ENCODE measurements around the gene KSR1. TPM values are rescaled to one million over a fixed set of nuclear protein-coding genes. Genes with fewer than 3 reads are reported as not detected.

KSR1 gene
- total RNA-seq, 1 experiment from 2014 or later, result 19.1 TPM

DNA sequence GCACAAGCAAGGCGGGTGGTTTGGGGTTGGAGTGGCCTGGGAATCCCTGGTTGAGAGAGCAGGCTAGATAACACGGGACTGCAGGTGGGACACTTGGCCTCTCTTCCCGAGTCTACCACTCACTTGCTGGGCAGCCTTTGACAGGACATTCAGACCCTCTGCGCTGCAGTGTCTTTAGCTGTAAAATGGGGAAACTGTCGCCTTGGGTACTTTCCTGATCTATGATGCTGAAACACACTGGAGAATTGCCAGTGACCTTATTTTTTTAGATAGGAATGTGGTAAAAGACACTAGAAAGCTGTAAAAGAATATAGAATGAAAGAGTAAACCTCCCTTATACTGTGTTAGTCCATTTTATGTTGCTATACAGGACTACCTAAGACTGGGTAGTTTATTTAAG, 30.5 kb downstream of the KSR1 start:
- Histone ChIP-seq H3K27ac (no peak overlapping the region), H3F3A (ENCODE audit: insufficient read depth, low read depth) (0 out of 2 replicates have a peak, but pooled peaks cover 3% of the 10 kb centered on the region), H3K4me3 (no peak overlapping the region), H3K36me3 (ENCODE audit: low read depth) (no peaks in the 10 kb centered on the region), H3K79me2 (ENCODE audit: low read depth) (no peaks in the 10 kb centered on the region), H3K4me2 (no peak overlapping the region), H3K9me3 (ENCODE audit: insufficient read depth, low read depth) (no peaks in the 10 kb centered on the region), H2AFZ (no peak overlapping the region), H3K27me3 (ENCODE audit: insufficient read depth, low read depth) (no peaks in the 10 kb centered on the region), H3K4me1 (replicated peaks; ENCODE audit: insufficient read depth) (peaks cover 9% of the 10 kb centered on the region; the same call in 1 of the 2 replicates), H4K20me1 (ENCODE audit: insufficient read depth) (no peaks in the 10 kb centered on the region), H3K9me2 (ENCODE audit: insufficient read depth) (no peaks in the 10 kb centered on the region)
- BruUV-seq (replicated peaks), result no TSS peak
- no peak for TF ChIP-seq EZH2 (IDR thresholded peaks at IDR 0.05; ENCODE audit: low read depth)
- TF ChIP-seq, protein P1, sequence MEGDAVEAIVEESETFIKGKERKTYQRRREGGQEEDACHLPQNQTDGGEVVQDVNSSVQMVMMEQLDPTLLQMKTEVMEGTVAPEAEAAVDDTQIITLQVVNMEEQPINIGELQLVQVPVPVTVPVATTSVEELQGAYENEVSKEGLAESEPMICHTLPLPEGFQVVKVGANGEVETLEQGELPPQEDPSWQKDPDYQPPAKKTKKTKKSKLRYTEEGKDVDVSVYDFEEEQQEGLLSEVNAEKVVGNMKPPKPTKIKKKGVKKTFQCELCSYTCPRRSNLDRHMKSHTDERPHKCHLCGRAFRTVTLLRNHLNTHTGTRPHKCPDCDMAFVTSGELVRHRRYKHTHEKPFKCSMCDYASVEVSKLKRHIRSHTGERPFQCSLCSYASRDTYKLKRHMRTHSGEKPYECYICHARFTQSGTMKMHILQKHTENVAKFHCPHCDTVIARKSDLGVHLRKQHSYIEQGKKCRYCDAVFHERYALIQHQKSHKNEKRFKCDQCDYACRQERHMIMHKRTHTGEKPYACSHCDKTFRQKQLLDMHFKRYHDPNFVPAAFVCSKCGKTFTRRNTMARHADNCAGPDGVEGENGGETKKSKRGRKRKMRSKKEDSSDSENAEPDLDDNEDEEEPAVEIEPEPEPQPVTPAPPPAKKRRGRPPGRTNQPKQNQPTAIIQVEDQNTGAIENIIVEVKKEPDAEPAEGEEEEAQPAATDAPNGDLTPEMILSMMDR (conservative IDR thresholded peaks at IDR 0.05), result no peak
- DNase-seq, result no peak
- POLR2A ChIA-PET (ENCODE audit: unreplicated experiment), result no interaction called here
- CTCF ChIA-PET, result no interaction called here
- intact Hi-C loops (cut with micrococcal nuclease; ENCODE audit: unreplicated experiment), result no loop called here

DNA sequence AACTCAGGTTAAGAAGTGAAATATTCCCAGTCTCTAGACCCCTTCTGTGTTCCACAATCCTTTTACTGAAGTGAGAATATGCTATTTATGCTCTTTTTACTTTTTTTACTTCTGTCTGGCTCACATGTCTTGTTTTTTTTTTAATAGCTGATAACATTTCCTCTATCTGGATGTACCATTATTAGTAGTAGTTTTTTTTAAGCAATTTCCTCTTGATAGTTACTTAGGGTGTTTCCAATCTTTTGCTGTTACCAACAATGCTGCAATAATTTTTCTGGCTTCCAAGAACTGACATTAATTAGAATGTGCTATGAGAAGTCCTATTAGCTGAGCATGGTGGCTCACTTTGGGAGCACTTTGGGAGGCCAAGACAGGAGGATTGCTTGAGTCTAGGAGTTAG, 32.0 kb downstream of the KSR1 start:
- peaks cover 9% of the 10 kb centered on the region; the same call in 1 of the 2 replicates for H3K4me1 ChIP-seq (replicated peaks; ENCODE audit: insufficient read depth)
- DNase-seq, result no peak
- intact Hi-C loops (cut with micrococcal nuclease; ENCODE audit: unreplicated experiment), result no loop called here
- no peaks in the 10 kb centered on the region for H3K9me2 ChIP-seq (ENCODE audit: insufficient read depth)
- POLR2A ChIA-PET (ENCODE audit: unreplicated experiment), result no interaction called here
- TF ChIP-seq, protein P1 (conservative IDR thresholded peaks at IDR 0.05), result no peak
- TF ChIP-seq EZH2 (IDR thresholded peaks at IDR 0.05; ENCODE audit: low read depth), result no peak
- H3K9me3 ChIP-seq (ENCODE audit: insufficient read depth, low read depth), result no peaks in the 10 kb centered on the region
- H3K79me2 ChIP-seq (ENCODE audit: low read depth), result no peaks in the 10 kb centered on the region
- BruUV-seq (replicated peaks), result no TSS peak
- H3K36me3 ChIP-seq (ENCODE audit: low read depth), result no peaks in the 10 kb centered on the region
- H3K27ac ChIP-seq, result no peak overlapping the region
- CTCF ChIA-PET, result no interaction called here
- H3F3A ChIP-seq (ENCODE audit: insufficient read depth, low read depth), result 0 out of 2 replicates have a peak, but pooled peaks cover 3% of the 10 kb centered on the region
- H4K20me1 ChIP-seq (ENCODE audit: insufficient read depth), result no peaks in the 10 kb centered on the region
- H3K4me3 ChIP-seq, result no peak overlapping the region
- no peak overlapping the region for H3K4me2 ChIP-seq
- H3K27me3 ChIP-seq (ENCODE audit: insufficient read depth, low read depth), result no peaks in the 10 kb centered on the region
- H2AFZ ChIP-seq, result no peak overlapping the region

DNA sequence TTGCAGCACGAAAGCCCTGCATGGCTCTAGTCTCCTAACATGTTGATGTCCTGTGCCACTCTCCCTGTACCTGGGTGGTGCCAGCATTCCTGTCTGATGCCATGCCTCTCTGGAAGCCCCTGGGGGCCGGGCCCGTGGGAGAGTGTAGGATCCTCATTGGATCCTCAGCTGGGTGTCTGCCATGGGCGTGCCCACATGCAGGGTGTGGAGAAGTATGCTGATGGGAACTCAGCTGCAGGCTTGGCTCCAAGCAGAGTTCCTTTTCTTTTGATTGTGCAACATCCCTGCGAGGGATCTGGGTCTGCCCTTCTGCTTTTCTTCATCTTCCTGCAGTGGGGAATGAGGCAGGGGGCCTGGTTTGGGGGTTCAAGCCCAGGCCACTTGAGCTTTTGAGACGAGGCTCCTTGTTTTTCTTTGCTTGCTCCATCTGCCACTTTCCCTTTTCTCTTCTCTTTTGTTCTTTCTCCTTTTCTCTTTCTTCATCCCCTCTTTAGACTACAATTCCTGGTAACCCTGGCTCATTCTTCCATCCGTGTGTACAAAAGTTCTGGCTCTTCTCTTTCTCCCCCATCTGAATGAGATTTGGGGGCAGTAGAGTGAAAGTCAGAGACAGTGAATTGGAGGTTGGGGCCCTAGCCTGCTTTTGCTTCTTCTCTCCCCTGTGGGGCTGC, 32.9 kb downstream of the KSR1 start:
- intact Hi-C loops (cut with micrococcal nuclease; ENCODE audit: unreplicated experiment), result no loop called here
- Histone ChIP-seq H3K4me2 (peak overlapping the region; percentile 5; the same call in 1 of the 2 replicates), H3K36me3 (ENCODE audit: low read depth) (no peaks in the 10 kb centered on the region), H3K9me2 (ENCODE audit: insufficient read depth) (no peaks in the 10 kb centered on the region), H4K20me1 (ENCODE audit: insufficient read depth) (no peaks in the 10 kb centered on the region), H2AFZ (no peak overlapping the region), H3K27ac (no peak overlapping the region), H3K79me2 (ENCODE audit: low read depth) (no peaks in the 10 kb centered on the region), H3K9me3 (ENCODE audit: insufficient read depth, low read depth) (no peaks in the 10 kb centered on the region), H3K4me1 (replicated peaks; ENCODE audit: insufficient read depth) (peaks cover 17% of the 10 kb centered on the region), H3F3A (ENCODE audit: insufficient read depth, low read depth) (peaks cover 9% of the 10 kb centered on the region; the same call in 1 of the 2 replicates), H3K27me3 (ENCODE audit: insufficient read depth, low read depth) (no peaks in the 10 kb centered on the region), H3K4me3 (no peak overlapping the region)
- ChIA-PET POLR2A (ENCODE audit: unreplicated experiment) (no interaction called here), CTCF (no interaction called here)
- no TSS peak for BruUV-seq (replicated peaks)
- DNase-seq, result peak; percentile 37 to 80
- TF ChIP-seq EZH2 (IDR thresholded peaks at IDR 0.05; ENCODE audit: low read depth), result no peak
- TF ChIP-seq, protein P1 (conservative IDR thresholded peaks at IDR 0.05), result no peak
